ENCODE data around the gene NDUFA11. TPM values are rescaled to one million over a fixed set of nuclear protein-coding genes. Genes with fewer than 3 reads are reported as not detected.
"Not testable (repeated sequence)": the region's sequence is repeated elsewhere in the genome, so short reads cannot be mapped to it uniquely, and the experiment has no call there.

Gene NDUFA11
- total RNA-seq, 1 donor from 2014 or later = 590 TPM

GRCh38 chr19:5891572-5891937 lies 12.0 kb downstream of the NDUFA11 start:
- Histone ChIP-seq H3K9me3 (replicated peaks) (no peaks in the 10 kb centered on the region), H3K27me3 (ENCODE audit: low read depth) (peaks cover 32% of the 10 kb centered on the region), H3K4me3 (no peak overlapping the region), H3K36me3 (peaks cover 20% of the 10 kb centered on the region), H3K4me1 (peaks cover 44% of the 10 kb centered on the region), H3K27ac (replicated peaks) (no peak overlapping the region)
- no peak for DNase-seq
- TF ChIP-seq, protein P1, sequence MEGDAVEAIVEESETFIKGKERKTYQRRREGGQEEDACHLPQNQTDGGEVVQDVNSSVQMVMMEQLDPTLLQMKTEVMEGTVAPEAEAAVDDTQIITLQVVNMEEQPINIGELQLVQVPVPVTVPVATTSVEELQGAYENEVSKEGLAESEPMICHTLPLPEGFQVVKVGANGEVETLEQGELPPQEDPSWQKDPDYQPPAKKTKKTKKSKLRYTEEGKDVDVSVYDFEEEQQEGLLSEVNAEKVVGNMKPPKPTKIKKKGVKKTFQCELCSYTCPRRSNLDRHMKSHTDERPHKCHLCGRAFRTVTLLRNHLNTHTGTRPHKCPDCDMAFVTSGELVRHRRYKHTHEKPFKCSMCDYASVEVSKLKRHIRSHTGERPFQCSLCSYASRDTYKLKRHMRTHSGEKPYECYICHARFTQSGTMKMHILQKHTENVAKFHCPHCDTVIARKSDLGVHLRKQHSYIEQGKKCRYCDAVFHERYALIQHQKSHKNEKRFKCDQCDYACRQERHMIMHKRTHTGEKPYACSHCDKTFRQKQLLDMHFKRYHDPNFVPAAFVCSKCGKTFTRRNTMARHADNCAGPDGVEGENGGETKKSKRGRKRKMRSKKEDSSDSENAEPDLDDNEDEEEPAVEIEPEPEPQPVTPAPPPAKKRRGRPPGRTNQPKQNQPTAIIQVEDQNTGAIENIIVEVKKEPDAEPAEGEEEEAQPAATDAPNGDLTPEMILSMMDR (IDR thresholded peaks at IDR 0.05; ENCODE audit: borderline replicate concordance) = no peak
- intact Hi-C loops (cut with micrococcal nuclease) = no loop called here

DNA sequence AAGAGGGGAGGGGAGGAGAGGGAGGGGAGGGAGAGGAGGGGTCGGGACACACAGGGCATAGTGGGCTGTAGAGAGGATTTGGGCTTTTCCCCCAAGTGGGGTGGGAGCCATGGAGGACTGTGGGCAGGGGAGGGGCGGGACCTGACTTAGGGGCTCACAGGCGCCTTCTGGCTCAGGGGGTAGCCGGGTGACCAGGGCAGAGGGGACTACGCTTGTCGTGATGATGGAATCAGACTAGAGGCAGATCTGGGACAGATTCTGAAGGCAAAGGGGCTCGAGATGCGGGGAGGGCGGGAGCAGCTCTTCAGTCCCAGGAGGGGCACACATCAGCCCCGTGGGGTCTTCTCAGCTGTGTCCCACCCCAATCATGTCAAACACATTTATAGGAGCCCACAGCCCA lies 13.5 kb downstream of the NDUFA11 start:
- H3K36me3 ChIP-seq = peaks cover 5% of the 10 kb centered on the region
- no peak overlapping the region for H3K27ac ChIP-seq (replicated peaks)
- TF ChIP-seq, protein P1 (IDR thresholded peaks at IDR 0.05; ENCODE audit: borderline replicate concordance) = no peak
- no peak for DNase-seq
- peaks cover 32% of the 10 kb centered on the region for H3K27me3 ChIP-seq (ENCODE audit: low read depth)
- intact Hi-C loops (cut with micrococcal nuclease) = no loop called here
- peaks cover 35% of the 10 kb centered on the region for H3K4me1 ChIP-seq
- H3K9me3 ChIP-seq (replicated peaks) = no peaks in the 10 kb centered on the region
- H3K4me3 ChIP-seq = no peak overlapping the region

DNA sequence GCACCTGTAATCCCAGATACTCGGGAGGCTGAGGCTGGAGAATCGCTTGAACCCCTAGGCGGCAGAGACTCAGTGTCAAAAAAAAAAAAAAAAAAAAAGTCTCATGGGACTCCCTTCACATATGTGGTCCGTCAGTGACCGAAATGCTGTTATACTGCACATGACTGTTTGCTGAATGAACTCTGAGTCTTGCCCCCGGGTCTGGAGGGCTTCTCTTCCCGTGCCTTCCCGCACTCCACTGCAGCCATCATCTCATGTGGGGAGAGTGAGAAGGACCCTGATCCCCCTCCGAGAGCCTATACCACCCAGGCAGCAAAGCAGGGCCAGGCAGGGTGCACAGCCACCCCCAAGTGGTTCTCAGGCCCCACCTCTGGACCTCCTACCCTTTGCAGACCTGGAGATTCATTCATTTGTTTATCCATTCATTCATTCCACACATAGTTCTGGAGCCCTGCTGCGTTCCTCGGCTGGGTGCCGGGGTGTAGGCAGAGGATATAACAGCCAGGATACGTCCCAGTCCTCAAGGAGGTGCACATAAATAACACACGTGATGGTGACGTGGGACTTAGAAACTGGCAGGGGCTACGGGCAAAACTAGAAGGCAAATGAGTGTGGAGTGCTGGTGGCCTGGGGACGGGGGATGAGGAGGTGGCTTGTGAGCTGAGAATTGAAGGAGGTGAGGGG lies 14.2 kb downstream of the NDUFA11 start:
- H3K27ac ChIP-seq (replicated peaks) = no peak overlapping the region
- no peaks in the 10 kb centered on the region for H3K36me3 ChIP-seq
- peaks cover 32% of the 10 kb centered on the region for H3K27me3 ChIP-seq (ENCODE audit: low read depth)
- H3K4me3 ChIP-seq = no peak overlapping the region
- DNase-seq = no peak
- H3K4me1 ChIP-seq = peaks cover 28% of the 10 kb centered on the region
- intact Hi-C loops (cut with micrococcal nuclease) = no loop called here
- TF ChIP-seq, protein P1 (IDR thresholded peaks at IDR 0.05; ENCODE audit: borderline replicate concordance) = no peak
- H3K9me3 ChIP-seq (replicated peaks) = no peaks in the 10 kb centered on the region

DNA sequence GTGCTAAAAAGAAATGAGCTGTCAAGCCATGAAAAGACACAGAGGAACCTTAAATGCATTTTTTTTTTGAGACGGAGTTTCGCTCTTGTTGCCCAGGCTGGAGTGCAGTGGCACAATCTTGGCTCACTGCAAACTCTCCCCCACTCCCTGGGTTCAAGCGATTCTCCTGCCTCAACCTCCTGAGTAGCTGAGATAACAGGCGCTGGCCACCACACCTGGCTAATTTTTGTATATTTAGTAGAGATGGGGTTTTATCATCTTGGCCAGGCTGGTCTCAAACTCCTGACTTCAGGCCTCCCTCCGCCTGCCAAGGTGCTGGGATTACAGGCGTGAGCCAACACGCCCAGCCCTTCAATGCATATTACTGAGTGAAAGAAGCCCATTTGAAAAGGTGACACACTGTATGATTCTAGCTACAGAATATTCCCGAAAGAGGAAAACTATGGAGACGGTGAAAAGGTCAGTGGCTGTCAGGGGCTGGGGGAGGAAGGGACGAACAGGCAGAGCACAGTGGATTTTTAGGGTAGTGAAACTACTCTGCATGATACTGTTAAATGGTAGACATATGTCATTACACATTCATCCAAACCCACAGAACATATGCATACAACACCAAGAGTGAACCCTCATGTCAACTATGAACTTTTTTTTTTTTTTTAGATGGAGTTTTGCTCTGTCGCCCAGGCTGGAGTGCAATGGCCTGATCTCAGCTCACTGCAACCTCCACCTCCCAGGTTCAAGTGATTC lies 19.4 kb downstream of the NDUFA11 start:
- not testable (repeated sequence) for DNase-seq

GRCh38 chr19:5883157-5883873 lies 20.3 kb downstream of the NDUFA11 start:
- peaks cover 33% of the 10 kb centered on the region for H3K27me3 ChIP-seq (ENCODE audit: low read depth)
- H3K36me3 ChIP-seq; DNase-seq; intact Hi-C loops (cut with micrococcal nuclease); H3K4me3 ChIP-seq; H3K27ac ChIP-seq (replicated peaks); H3K9me3 ChIP-seq (replicated peaks): not testable (repeated sequence)
- H3K4me1 ChIP-seq = peaks cover 14% of the 10 kb centered on the region

More for the DNA sequence above, 19.4 kb downstream of the NDUFA11 start:
- H3K36me3 ChIP-seq; H3K9me3 ChIP-seq (replicated peaks); H3K4me3 ChIP-seq; intact Hi-C loops (cut with micrococcal nuclease); H3K27ac ChIP-seq (replicated peaks): not testable (repeated sequence)
- Histone ChIP-seq H3K4me1 (peaks cover 14% of the 10 kb centered on the region), H3K27me3 (ENCODE audit: low read depth) (peaks cover 25% of the 10 kb centered on the region)

DNA sequence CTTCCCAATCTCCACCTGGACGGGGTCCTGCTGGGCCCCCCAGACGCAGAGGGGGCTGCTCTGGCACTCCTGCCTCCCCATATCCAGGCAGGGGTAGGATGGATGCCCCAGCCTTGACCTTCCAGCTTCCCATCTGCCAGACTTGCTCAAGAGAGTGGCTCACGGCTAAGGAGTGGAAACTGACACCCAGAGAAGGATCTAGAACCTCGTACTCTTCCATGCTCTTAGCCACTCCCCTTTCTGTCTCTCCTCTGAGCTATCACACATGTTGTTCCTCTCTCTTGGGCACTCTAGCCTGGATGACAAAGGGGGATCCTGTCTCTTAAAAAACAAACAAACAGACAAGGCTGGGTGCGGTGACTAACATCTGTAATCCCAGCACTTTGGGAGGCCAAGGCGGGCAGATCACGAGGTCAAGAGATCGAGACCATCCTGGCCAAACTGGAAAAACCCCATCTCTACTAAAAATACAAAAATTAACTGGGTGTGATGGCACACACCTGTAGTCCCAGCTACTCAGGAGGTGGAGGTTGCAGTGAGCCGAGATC lies 21.1 kb downstream of the NDUFA11 start:
- Histone ChIP-seq H3K27ac (replicated peaks) (no peak overlapping the region), H3K27me3 (ENCODE audit: low read depth) (peaks cover 39% of the 10 kb centered on the region), H3K4me1 (peaks cover 14% of the 10 kb centered on the region), H3K4me3 (no peak overlapping the region), H3K36me3 (no peaks in the 10 kb centered on the region), H3K9me3 (replicated peaks) (no peaks in the 10 kb centered on the region)
- DNase-seq = no peak
- intact Hi-C loops (cut with micrococcal nuclease) = no loop called here
- TF ChIP-seq, protein P1 (IDR thresholded peaks at IDR 0.05; ENCODE audit: borderline replicate concordance) = no peak

All from left ventricle myocardium inferior (tissue), 1 donor.